Lower leg skin (tissue), 3 donors: Measurements from ENCODE around the gene RPS16.

ENCODE experiments used
- POLR2A ChIP-seq, 2 donors: fragments of 450-650 bp; IDR thresholded peaks; one replicate each; pipeline ENCODE4 v1.6.1; 2016 to 2017; ENCODE audit warnings: antibody characterized with exemption in 2 of 2, mild to moderate bottlenecking in 1 of 2, moderate library complexity in 1 of 2
- TF ChIP-seq, protein P1 (sequence below), 3 donors: fragments of 450-650 bp; IDR thresholded peaks; one replicate each; pipeline ENCODE4 v1.5.1; 2016; ENCODE audit warnings: antibody characterized with exemption in 3 of 3, mild to moderate bottlenecking in 3 of 3, moderate library complexity in 2 of 3

DNA sequence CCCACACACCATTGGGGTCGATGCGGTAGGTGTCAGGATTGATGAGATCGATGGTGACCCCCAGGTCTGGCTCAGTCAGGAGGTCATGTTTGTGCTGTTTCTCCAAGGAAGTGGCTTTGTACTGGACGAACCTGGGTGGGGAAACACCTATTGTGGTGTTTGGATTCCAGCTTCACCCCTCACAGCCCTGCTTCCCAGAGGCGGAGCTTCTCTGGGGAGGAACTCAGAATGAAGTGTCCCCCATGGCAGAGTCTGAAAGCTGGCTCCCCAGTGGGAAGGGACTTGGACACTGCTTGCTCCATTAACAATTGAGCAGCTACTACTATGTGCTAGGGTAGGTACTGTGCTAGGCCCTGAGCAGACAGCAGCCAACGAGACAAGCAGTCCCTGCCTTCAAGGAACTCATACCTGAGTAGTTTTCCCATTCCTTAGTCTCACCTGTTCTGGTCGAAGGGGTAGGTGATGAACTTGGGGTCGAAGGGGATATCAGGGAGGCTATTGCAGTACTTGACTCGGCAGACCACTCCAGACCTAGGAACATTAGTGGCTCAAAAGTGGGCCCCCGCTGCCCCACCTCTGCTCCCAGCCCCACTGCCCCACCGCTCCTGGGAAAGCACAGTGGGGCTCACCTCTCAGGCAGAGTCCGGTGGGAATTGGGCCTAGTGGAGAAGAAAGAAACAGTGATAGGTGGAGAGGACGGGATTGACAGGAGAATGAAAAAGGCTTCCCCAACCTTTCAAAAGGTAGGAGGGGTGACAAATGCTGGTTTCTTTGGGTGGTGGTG, 45.9 kb downstream of the RPS16 start:
- TF ChIP-seq, protein P1, sequence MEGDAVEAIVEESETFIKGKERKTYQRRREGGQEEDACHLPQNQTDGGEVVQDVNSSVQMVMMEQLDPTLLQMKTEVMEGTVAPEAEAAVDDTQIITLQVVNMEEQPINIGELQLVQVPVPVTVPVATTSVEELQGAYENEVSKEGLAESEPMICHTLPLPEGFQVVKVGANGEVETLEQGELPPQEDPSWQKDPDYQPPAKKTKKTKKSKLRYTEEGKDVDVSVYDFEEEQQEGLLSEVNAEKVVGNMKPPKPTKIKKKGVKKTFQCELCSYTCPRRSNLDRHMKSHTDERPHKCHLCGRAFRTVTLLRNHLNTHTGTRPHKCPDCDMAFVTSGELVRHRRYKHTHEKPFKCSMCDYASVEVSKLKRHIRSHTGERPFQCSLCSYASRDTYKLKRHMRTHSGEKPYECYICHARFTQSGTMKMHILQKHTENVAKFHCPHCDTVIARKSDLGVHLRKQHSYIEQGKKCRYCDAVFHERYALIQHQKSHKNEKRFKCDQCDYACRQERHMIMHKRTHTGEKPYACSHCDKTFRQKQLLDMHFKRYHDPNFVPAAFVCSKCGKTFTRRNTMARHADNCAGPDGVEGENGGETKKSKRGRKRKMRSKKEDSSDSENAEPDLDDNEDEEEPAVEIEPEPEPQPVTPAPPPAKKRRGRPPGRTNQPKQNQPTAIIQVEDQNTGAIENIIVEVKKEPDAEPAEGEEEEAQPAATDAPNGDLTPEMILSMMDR (IDR thresholded peaks at IDR 0.05), result no peak
- no peak for TF ChIP-seq POLR2A (IDR thresholded peaks at IDR 0.05)
